H1 (cell line): Measurements from ENCODE around the gene ARPP21. TPM values are rescaled to one million over a fixed set of nuclear protein-coding genes. Genes with fewer than 3 reads are reported as not detected.

Experiments used
- POU5F1 ChIP-seq: IDR thresholded peaks from 2 replicates; pipeline ENCODE4 v1.6.1; 2011; ENCODE audit warnings: low read depth, mild to moderate bottlenecking, low read length, moderate library complexity
- TEAD4 ChIP-seq: IDR thresholded peaks from 2 replicates; pipeline ENCODE4 v1.6.1; 2012; ENCODE audit warnings: low read depth, low read length, inconsistent platforms, mixed read lengths
- polyA plus RNA-seq, 7 experiments: library from polyadenylated mRNA; depleted of rRNA in 3 of 7; stranded (reverse) in 5 of 7; unstranded in 2 of 7; fragments of >200 nt in 5 of 7; fragments of 200-250 nt in 2 of 7; gene quantifications; 1 replicate in 5 of 7; 2 replicates in 1 of 7; 4 replicates in 1 of 7; pipeline versions ENCODE4 v1.2.1 to v1.2.3, GENCODE V29; 2011 to 2013; ENCODE audit warnings: missing spikeins in 2 of 7, mixed read lengths in 2 of 7
- total RNA-seq: library from RNA; stranded (reverse); fragmentation: NEBNext Ultra II Directional; extraction: Animal tissue kit (Norgen Biotek cat#: 25700); gene quantifications from 2 replicates; pipeline ENCODE4 v1.2.1, GENCODE V29; 2021
- TF ChIP-seq, protein P1 (sequence below): fragments of 300-600 bp; sonication (generic); IDR thresholded peaks from 2 replicates; pipeline ENCODE4 v1.7.1; 2012; ENCODE audit warnings: low read length, moderate library complexity, mild to moderate bottlenecking, inconsistent platforms; ENCODE audit not compliant: insufficient replicate concordance

ARPP21 gene
- total and polyA plus RNA-seq, 2 of the 8 experiments (the other 6 are each of a cell fraction or from before 2014, with no cell fraction given): not detected

DNA sequence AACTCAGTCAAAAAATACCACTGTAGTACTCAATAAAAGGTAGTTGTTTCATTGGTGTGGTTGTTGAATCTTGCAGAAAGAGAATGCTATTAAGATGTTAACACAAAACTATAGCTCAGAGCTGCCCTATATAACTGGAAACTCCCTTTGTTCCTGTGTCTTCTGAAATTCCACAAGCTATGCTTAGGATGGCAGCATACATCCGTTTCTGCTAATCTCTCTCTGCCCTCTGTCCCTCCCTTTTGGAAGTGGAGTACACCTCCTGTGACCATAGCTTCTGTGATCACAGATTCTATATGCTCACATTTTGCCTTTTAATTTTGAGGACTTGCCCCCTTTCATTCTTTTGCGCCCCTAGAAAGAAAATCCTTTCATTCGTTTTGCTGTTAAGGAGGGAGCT lies 33.7 kb downstream of the ARPP21 start (continued):
- TF ChIP-seq POU5F1 (no peak), TEAD4 (no peak)
- TF ChIP-seq, protein P1, sequence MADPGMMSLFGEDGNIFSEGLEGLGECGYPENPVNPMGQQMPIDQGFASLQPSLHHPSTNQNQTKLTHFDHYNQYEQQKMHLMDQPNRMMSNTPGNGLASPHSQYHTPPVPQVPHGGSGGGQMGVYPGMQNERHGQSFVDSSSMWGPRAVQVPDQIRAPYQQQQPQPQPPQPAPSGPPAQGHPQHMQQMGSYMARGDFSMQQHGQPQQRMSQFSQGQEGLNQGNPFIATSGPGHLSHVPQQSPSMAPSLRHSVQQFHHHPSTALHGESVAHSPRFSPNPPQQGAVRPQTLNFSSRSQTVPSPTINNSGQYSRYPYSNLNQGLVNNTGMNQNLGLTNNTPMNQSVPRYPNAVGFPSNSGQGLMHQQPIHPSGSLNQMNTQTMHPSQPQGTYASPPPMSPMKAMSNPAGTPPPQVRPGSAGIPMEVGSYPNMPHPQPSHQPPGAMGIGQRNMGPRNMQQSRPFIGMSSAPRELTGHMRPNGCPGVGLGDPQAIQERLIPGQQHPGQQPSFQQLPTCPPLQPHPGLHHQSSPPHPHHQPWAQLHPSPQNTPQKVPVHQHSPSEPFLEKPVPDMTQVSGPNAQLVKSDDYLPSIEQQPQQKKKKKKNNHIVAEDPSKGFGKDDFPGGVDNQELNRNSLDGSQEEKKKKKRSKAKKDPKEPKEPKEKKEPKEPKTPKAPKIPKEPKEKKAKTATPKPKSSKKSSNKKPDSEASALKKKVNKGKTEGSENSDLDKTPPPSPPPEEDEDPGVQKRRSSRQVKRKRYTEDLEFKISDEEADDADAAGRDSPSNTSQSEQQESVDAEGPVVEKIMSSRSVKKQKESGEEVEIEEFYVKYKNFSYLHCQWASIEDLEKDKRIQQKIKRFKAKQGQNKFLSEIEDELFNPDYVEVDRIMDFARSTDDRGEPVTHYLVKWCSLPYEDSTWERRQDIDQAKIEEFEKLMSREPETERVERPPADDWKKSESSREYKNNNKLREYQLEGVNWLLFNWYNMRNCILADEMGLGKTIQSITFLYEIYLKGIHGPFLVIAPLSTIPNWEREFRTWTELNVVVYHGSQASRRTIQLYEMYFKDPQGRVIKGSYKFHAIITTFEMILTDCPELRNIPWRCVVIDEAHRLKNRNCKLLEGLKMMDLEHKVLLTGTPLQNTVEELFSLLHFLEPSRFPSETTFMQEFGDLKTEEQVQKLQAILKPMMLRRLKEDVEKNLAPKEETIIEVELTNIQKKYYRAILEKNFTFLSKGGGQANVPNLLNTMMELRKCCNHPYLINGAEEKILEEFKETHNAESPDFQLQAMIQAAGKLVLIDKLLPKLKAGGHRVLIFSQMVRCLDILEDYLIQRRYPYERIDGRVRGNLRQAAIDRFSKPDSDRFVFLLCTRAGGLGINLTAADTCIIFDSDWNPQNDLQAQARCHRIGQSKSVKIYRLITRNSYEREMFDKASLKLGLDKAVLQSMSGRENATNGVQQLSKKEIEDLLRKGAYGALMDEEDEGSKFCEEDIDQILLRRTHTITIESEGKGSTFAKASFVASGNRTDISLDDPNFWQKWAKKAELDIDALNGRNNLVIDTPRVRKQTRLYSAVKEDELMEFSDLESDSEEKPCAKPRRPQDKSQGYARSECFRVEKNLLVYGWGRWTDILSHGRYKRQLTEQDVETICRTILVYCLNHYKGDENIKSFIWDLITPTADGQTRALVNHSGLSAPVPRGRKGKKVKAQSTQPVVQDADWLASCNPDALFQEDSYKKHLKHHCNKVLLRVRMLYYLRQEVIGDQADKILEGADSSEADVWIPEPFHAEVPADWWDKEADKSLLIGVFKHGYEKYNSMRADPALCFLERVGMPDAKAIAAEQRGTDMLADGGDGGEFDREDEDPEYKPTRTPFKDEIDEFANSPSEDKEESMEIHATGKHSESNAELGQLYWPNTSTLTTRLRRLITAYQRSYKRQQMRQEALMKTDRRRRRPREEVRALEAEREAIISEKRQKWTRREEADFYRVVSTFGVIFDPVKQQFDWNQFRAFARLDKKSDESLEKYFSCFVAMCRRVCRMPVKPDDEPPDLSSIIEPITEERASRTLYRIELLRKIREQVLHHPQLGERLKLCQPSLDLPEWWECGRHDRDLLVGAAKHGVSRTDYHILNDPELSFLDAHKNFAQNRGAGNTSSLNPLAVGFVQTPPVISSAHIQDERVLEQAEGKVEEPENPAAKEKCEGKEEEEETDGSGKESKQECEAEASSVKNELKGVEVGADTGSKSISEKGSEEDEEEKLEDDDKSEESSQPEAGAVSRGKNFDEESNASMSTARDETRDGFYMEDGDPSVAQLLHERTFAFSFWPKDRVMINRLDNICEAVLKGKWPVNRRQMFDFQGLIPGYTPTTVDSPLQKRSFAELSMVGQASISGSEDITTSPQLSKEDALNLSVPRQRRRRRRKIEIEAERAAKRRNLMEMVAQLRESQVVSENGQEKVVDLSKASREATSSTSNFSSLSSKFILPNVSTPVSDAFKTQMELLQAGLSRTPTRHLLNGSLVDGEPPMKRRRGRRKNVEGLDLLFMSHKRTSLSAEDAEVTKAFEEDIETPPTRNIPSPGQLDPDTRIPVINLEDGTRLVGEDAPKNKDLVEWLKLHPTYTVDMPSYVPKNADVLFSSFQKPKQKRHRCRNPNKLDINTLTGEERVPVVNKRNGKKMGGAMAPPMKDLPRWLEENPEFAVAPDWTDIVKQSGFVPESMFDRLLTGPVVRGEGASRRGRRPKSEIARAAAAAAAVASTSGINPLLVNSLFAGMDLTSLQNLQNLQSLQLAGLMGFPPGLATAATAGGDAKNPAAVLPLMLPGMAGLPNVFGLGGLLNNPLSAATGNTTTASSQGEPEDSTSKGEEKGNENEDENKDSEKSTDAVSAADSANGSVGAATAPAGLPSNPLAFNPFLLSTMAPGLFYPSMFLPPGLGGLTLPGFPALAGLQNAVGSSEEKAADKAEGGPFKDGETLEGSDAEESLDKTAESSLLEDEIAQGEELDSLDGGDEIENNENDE: no peak
